A549 (cell line): ENCODE measurements around the gene CD4. TPM values are rescaled to one million over a fixed set of nuclear protein-coding genes. Genes with fewer than 3 reads are reported as not detected.
A peak's percentile ranks its signal among the peaks of the same experiment; 100 is the strongest.

ENCODE experiments used
- ATAC-seq, 2 experiments: fragments of 200-7000 bp in 1 of 2; fragments of >200 bp in 1 of 2; cut with Nextera tagmentation in 1 of 2; cut with Tn5 transposase in 1 of 2; 3 replicates each; pipeline versions ENCODE4 v1.8.0 to v1.9.1; 2018 to 2020; ENCODE audit warnings: mild to moderate bottlenecking in 1 of 2, moderate library complexity in 1 of 2
- CTCF ChIA-PET: fragments of 300-600 bp; sonication (Branson Sonifier 250); formaldehyde crosslinking; extraction: SDS; loops from one replicate; lab custom pipeline; 2021; ENCODE audit warnings: antibody characterized with exemption, inconsistent platforms; lab: Yijun Ruan, JAX
- POLR2A ChIA-PET: fragments of 350-600 bp; formaldehyde crosslinking; extraction: SDS; loops from one replicate; lab custom pipeline; 2021; ENCODE audit warnings: antibody characterized with exemption, inconsistent platforms; lab: Yijun Ruan, JAX
- DNase-seq, 2 experiments: peaks; one replicate each; pipeline versions ENCODE4 v3.0.0 to v3.0.0-alpha.2; 2011 to 2016; ENCODE audit warnings: low read depth in 1 of 2, low spot score in 1 of 2
- FAIRE-seq: peaks from 2 replicates; lab custom pipeline; 2011; peaks lifted over from hg19 to GRCh38; lab: Jason Lieb, UNC
- H3K27ac ChIP-seq, 2 experiments: fragments of >200 bp; sonication (Bioruptor Twin); formaldehyde crosslinking; 3 replicates each; pipeline ENCODE4 v1.5.1; 2016 to 2017
- H3K4me1 ChIP-seq: fragments of >200 bp; sonication (Bioruptor Twin); formaldehyde crosslinking; 3 replicates; pipeline ENCODE4 v1.6.1; 2016
- H3K4me2 ChIP-seq: fragments of >200 bp; sonication (Bioruptor Twin); formaldehyde crosslinking; 3 replicates; pipeline ENCODE4 v1.6.1; 2016
- H3K4me3 ChIP-seq: fragments of >200 bp; sonication (Bioruptor Twin); formaldehyde crosslinking; 3 replicates; pipeline ENCODE4 v1.5.1; 2016
- H3K9me3 ChIP-seq: fragments of >200 bp; sonication (Bioruptor Twin); formaldehyde crosslinking; 3 replicates; pipeline ENCODE4 v1.6.1; 2016
- BCL3 ChIP-seq: fragments of >200 bp; sonication (Bioruptor Twin); formaldehyde crosslinking; IDR thresholded peaks from 3 replicates; pipeline ENCODE4 v1.6.1; 2016
- CHD2 ChIP-seq: fragments of 150-350 bp; IDR thresholded peaks from 2 replicates; pipeline ENCODE4 v1.6.1; 2014; ENCODE audit warnings: low read length; ENCODE audit not compliant: partially characterized antibody
- CHD4 ChIP-seq: fragments of 200-600 bp; sonication (generic); IDR thresholded peaks from 2 replicates; pipeline ENCODE4 v1.6.1; 2016; ENCODE audit warnings: antibody characterized with exemption, mild to moderate bottlenecking, borderline replicate concordance
- EHMT2 ChIP-seq: fragments of 200-600 bp; sonication (generic); IDR thresholded peaks from 2 replicates; pipeline ENCODE4 v1.6.1; 2016; ENCODE audit warnings: antibody characterized with exemption, low read depth, mild to moderate bottlenecking, moderate library complexity
- FOSB ChIP-seq: fragments of 250-450 bp; sonication (Bioruptor Pico); IDR thresholded peaks from 2 replicates; pipeline ENCODE4 v1.5.0; 2020; ENCODE audit warnings: mild to moderate bottlenecking, moderate library complexity
- HOXB13 ChIP-seq: fragments of 250-450 bp; sonication (Bioruptor Pico); IDR thresholded peaks from 2 replicates; pipeline ENCODE4 v1.5.0; 2020; ENCODE audit warnings: low read depth, mild to moderate bottlenecking, moderate library complexity
- KDM1A ChIP-seq: fragments of 200-600 bp; sonication (generic); IDR thresholded peaks from 2 replicates; pipeline ENCODE4 v1.6.1; 2016; ENCODE audit warnings: low read depth, mild to moderate bottlenecking
- MAFK ChIP-seq: fragments of 450-650 bp; IDR thresholded peaks from 2 replicates; pipeline ENCODE4 v1.6.1; 2014; ENCODE audit not compliant: partially characterized antibody
- NFE2L2 ChIP-seq: fragments of 150-350 bp; conservative IDR thresholded peaks from 2 replicates; pipeline ENCODE4 v1.6.1; 2014; ENCODE audit warnings: low read length
- NR3C1 ChIP-seq: fragments of >200 bp; sonication (Bioruptor Twin); formaldehyde crosslinking; IDR thresholded peaks from 3 replicates; pipeline ENCODE4 v1.6.1; 2017
- RAD21 ChIP-seq, 2 experiments: fragments of >200 bp in 1 of 2; sonication (Bioruptor Twin) in 1 of 2; formaldehyde crosslinking in 1 of 2; IDR thresholded peaks in 1 of 2; conservative IDR thresholded peaks in 1 of 2; 2 replicates in 1 of 2; 3 replicates in 1 of 2; pipeline ENCODE4 v1.6.1; 2012 to 2018; ENCODE audit warnings: inconsistent platforms in 1 of 2
- RARB ChIP-seq: fragments of 250-450 bp; sonication (Bioruptor Pico); IDR thresholded peaks from 2 replicates; pipeline ENCODE4 v1.8.0; 2021; ENCODE audit warnings: mild to moderate bottlenecking, moderate library complexity
- RFX5 ChIP-seq: fragments of 450-650 bp; IDR thresholded peaks from 2 replicates; pipeline ENCODE4 v1.7.1; 2014; ENCODE audit warnings: antibody characterized with exemption, mild to moderate bottlenecking, moderate library complexity
- SMC3 ChIP-seq: fragments of >200 bp; sonication (Bioruptor Twin); formaldehyde crosslinking; IDR thresholded peaks from 3 replicates; pipeline ENCODE4 v1.6.1; 2018; ENCODE audit warnings: inconsistent platforms
- TP53 ChIP-seq: fragments of 250-450 bp; sonication (Bioruptor Pico); IDR thresholded peaks from 2 replicates; pipeline ENCODE4 v1.5.0; 2021; ENCODE audit warnings: mild to moderate bottlenecking, moderate library complexity
- ZC3H11A ChIP-seq: fragments of 450-650 bp; IDR thresholded peaks from 2 replicates; pipeline ENCODE4 v1.6.1; 2014; ENCODE audit warnings: antibody characterized with exemption, mild to moderate bottlenecking
- WGBS: methylation state at CpG from one replicate; pipeline ENCODE4 v1.1.6; 2017; ENCODE audit errors: missing lambda C conversion rate; 5-methylcytosine and 5-hydroxymethylcytosine counted together
- polyA plus RNA-seq, 4 experiments: library from polyadenylated mRNA; depleted of rRNA in 3 of 4; stranded (reverse); fragments of >200 nt; fragmentation: RNase III in 1 of 4; extraction: RNeasy Plus Mini Kit Qiagen cat#74134 plus additional on column Dnase treatment in 1 of 4; gene quantifications; 2 replicates in 3 of 4; 3 replicates in 1 of 4; pipeline ENCODE4 v1.2.3, GENCODE V29; 2011 to 2017
- TF ChIP-seq, protein P1 (sequence below): IDR thresholded peaks from 2 replicates; pipeline ENCODE4 v1.6.1; 2012
- TF ChIP-seq, protein P2 (sequence below): IDR thresholded peaks from 2 replicates; pipeline ENCODE4 v1.6.1; 2012; ENCODE audit warnings: low read depth, borderline replicate concordance
- TF ChIP-seq, protein P3 (sequence below): fragments of >200 bp; sonication (Bioruptor Twin); formaldehyde crosslinking; IDR thresholded peaks from 3 replicates; pipeline ENCODE4 v1.5.1; 2016
- TF ChIP-seq, protein P4 (sequence below): fragments of 450-650 bp; IDR thresholded peaks from 2 replicates; pipeline ENCODE4 v1.6.1; 2014; ENCODE audit warnings: antibody characterized with exemption

CD4 gene
- polyA plus RNA-seq, 2 of the 4 experiments (the other 2 are of a cell fraction): 0.03 TPM; not detected in 1

DNA sequence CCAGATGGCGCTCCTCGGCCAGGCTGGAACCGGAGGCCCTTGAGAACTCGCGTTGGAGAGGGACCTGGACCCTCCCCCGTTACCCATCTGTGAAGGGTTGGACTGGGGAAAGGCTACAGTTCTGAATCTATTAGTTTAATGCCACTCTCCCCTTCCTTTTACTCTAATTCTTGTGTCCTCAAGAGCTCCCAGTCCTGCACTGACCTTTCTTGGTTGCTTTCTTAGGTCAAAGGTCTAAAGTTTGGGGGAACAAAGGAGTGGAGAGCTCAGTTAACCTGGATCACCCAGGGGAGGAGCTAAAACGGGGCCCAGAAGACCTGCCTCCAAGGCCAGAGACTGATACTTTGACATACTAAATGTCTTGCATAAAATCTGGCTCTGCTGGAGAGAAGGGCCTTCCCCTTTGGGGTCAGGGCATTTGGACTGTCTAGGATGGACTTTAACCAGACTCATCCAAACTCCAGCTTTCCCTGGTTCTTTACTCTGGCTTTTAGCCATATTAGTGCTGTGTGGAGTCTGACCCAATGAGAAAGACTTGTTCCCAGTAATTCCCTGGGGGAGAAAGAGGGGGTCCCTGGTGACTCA, 35.5 kb upstream of the CD4 start:
- POLR2A ChIA-PET: interaction anchor here (0.6 to 4.4 kb wide), 24 partner anchors 10 to 417 kb away, joined by 3 to 118 read pairs (median 8); partner anchors contain the start of genes CDCA3, COPS7A, GPR162 and MRPL51
- peak in 1 of 2 experiments; percentile 0; a peak in 4 of 6 replicates for ATAC-seq

GRCh38 chr12:6754411-6754810, 34.9 kb upstream of the CD4 start:
- ATAC-seq (no peak), FAIRE-seq (no peak), DNase-seq (no peak)
- no peaks in the 10 kb centered on the region for H3K9me3 ChIP-seq
- no peak overlapping the region for H3K4me3 ChIP-seq
- ChIA-PET CTCF (interaction anchor here (0.6 to 13.7 kb wide), 27 partner anchors 8 to 207 kb away, joined by 3 to 670 read pairs (median 11); partner anchors contain the start of genes CD4, CDCA3, COPS7A and GNB3), POLR2A (interaction anchor here (1.4 to 4.4 kb wide), 8 partner anchors 9 to 97 kb away, joined by 4 to 118 read pairs (median 16); partner anchors contain the start of genes CDCA3, COPS7A, P3H3 and PTMS)
- TF ChIP-seq CHD4 (no peak), ZC3H11A (no peak), TP53 (CRISPR knock-in tag) (no peak), EHMT2 (no peak), KDM1A (no peak), RARB (CRISPR knock-in tag) (no peak), BCL3 (no peak), HOXB13 (CRISPR knock-in tag) (no peak), NFE2L2 (no peak), NR3C1 (no peak)
- TF ChIP-seq, protein P1, sequence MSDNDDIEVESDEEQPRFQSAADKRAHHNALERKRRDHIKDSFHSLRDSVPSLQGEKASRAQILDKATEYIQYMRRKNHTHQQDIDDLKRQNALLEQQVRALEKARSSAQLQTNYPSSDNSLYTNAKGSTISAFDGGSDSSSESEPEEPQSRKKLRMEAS: no peak
- TF ChIP-seq, protein P2, sequence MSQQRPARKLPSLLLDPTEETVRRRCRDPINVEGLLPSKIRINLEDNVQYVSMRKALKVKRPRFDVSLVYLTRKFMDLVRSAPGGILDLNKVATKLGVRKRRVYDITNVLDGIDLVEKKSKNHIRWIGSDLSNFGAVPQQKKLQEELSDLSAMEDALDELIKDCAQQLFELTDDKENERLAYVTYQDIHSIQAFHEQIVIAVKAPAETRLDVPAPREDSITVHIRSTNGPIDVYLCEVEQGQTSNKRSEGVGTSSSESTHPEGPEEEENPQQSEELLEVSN: no peak
- TF ChIP-seq, protein P3, sequence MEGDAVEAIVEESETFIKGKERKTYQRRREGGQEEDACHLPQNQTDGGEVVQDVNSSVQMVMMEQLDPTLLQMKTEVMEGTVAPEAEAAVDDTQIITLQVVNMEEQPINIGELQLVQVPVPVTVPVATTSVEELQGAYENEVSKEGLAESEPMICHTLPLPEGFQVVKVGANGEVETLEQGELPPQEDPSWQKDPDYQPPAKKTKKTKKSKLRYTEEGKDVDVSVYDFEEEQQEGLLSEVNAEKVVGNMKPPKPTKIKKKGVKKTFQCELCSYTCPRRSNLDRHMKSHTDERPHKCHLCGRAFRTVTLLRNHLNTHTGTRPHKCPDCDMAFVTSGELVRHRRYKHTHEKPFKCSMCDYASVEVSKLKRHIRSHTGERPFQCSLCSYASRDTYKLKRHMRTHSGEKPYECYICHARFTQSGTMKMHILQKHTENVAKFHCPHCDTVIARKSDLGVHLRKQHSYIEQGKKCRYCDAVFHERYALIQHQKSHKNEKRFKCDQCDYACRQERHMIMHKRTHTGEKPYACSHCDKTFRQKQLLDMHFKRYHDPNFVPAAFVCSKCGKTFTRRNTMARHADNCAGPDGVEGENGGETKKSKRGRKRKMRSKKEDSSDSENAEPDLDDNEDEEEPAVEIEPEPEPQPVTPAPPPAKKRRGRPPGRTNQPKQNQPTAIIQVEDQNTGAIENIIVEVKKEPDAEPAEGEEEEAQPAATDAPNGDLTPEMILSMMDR: no peak
- peaks cover 21% of the 10 kb centered on the region for H3K4me1 ChIP-seq
- WGBS: 89% methylated on average over 2 of the region's 2 CpGs
- peak overlapping the region; percentile 88 for H3K4me2 ChIP-seq
- peak overlapping the region; percentile 97 to 98; a peak in 3 of 6 replicates for H3K27ac ChIP-seq

More for the DNA sequence above, 35.5 kb upstream of the CD4 start:
- H3K4me1 ChIP-seq: peaks cover 21% of the 10 kb centered on the region
- H3K27ac ChIP-seq: peak overlapping the region; percentile 97 to 98
- H3K4me2 ChIP-seq: peak overlapping the region; percentile 88
- H3K9me3 ChIP-seq: no peaks in the 10 kb centered on the region
- DNase-seq (no peak), FAIRE-seq (no peak)
- CTCF ChIA-PET: interaction anchor here (0.6 to 13.7 kb wide), 38 partner anchors 9 to 208 kb away, joined by 3 to 670 read pairs (median 8); partner anchors contain the start of genes CD4, CDCA3, COPS7A and GNB3
- no peak overlapping the region for H3K4me3 ChIP-seq
- TF ChIP-seq CHD2: no peak
- peak; percentile 98; a peak in 4 of 5 replicates for TF ChIP-seq RAD21 (conservative IDR thresholded peaks at IDR 0.05 in 1 of 2, IDR thresholded peaks at IDR 0.05 in 1 of 2)
- TF ChIP-seq MAFK: no peak
- TF ChIP-seq RFX5: no peak
- peak; percentile 99 for TF ChIP-seq SMC3
- TF ChIP-seq, protein P3: peak; percentile 97; the same call in 2 of the 3 replicates
- TF ChIP-seq, protein P4, sequence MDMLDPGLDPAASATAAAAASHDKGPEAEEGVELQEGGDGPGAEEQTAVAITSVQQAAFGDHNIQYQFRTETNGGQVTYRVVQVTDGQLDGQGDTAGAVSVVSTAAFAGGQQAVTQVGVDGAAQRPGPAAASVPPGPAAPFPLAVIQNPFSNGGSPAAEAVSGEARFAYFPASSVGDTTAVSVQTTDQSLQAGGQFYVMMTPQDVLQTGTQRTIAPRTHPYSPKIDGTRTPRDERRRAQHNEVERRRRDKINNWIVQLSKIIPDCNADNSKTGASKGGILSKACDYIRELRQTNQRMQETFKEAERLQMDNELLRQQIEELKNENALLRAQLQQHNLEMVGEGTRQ: no peak
- TF ChIP-seq FOSB (CRISPR knock-in tag): 0 out of 2 replicates have a peak, but pooled peaks have one; percentile 37
- WGBS: 0% methylated on average over 7 of the region's 7 CpGs
